Measurements from ENCODE around the gene MPC1. TPM values are rescaled to one million over a fixed set of nuclear protein-coding genes. Genes with fewer than 3 reads are reported as not detected.
A peak's percentile ranks its signal among the peaks of the same experiment; 100 is the strongest.

MPC1 gene
- total RNA-seq, 4 donors from 2014 or later, result 31.9 to 54.0 (median 42.5) TPM

- H3K27me3 ChIP-seq, result no peaks in the 10 kb centered on the region
- TF ChIP-seq POLR2AphosphoS5 (IDR thresholded peaks at IDR 0.05) (no peak), CTCF (IDR thresholded peaks at IDR 0.05) (no peak), POLR2A (IDR thresholded peaks at IDR 0.05) (no peak), EP300 (IDR thresholded peaks at IDR 0.05) (no peak)
- H3K36me3 ChIP-seq, result peaks cover 7% of the 10 kb centered on the region
- peaks cover 37% of the 10 kb centered on the region for H3K4me1 ChIP-seq
- H3K4me3 ChIP-seq, result peak overlapping the region; percentile 87
- no peaks in the 10 kb centered on the region for H3K9me3 ChIP-seq
- 0% methylated on average over 11 of the region's 16 CpGs for WGBS
- DNase-seq (ENCODE audit: low spot score in 2 of 2), result no peak
- peak overlapping the region; percentile 93 for H3K27ac ChIP-seq
These were observed 40.8 kb downstream of the MPC1 start for GRCh38 chr6:166341977-166342348.

- no peak overlapping the region for H3K27ac ChIP-seq
- peaks cover 12% of the 10 kb centered on the region for H3K36me3 ChIP-seq
- no peak for DNase-seq (ENCODE audit: low spot score in 2 of 2)
- H3K27me3 ChIP-seq, result no peaks in the 10 kb centered on the region
- H3K4me3 ChIP-seq, result peak overlapping the region; percentile 87
- TF ChIP-seq POLR2A (IDR thresholded peaks at IDR 0.05) (no peak), POLR2AphosphoS5 (IDR thresholded peaks at IDR 0.05) (no peak)
- peaks cover 37% of the 10 kb centered on the region for H3K4me1 ChIP-seq
- WGBS, result 39% methylated on average over 7 of the region's 7 CpGs
- H3K9me3 ChIP-seq, result no peaks in the 10 kb centered on the region
These were observed 41.3 kb downstream of the MPC1 start for GRCh38 chr6:166341464-166341863.

GRCh38 chr6:166338854-166339253 lies 43.9 kb downstream of the MPC1 start:
- Histone ChIP-seq H3K36me3 (peaks cover 29% of the 10 kb centered on the region), H3K27me3 (no peaks in the 10 kb centered on the region), H3K27ac (no peak overlapping the region), H3K4me1 (peaks cover 37% of the 10 kb centered on the region), H3K4me3 (no peak overlapping the region), H3K9me3 (no peaks in the 10 kb centered on the region)
- TF ChIP-seq POLR2A (IDR thresholded peaks at IDR 0.05) (no peak), POLR2AphosphoS5 (IDR thresholded peaks at IDR 0.05) (no peak), EP300 (IDR thresholded peaks at IDR 0.05) (no peak), CTCF (IDR thresholded peaks at IDR 0.05) (no peak)
- no peak for DNase-seq (ENCODE audit: low spot score in 2 of 2)
- WGBS, result 95% methylated on average over 9 of the region's 9 CpGs

- peaks cover 26% of the 10 kb centered on the region for H3K4me1 ChIP-seq
These were observed 45.9 kb downstream of the MPC1 start for GRCh38 chr6:166336847-166337246.

GRCh38 chr6:166335378-166336302 lies 47.1 kb downstream of the MPC1 start:
- TF ChIP-seq CTCF (IDR thresholded peaks at IDR 0.05) (no peak), POLR2A (IDR thresholded peaks at IDR 0.05) (no peak), POLR2AphosphoS5 (IDR thresholded peaks at IDR 0.05) (no peak), EP300 (IDR thresholded peaks at IDR 0.05) (no peak)
- no peak for DNase-seq (ENCODE audit: low spot score in 2 of 2)
- peaks cover 29% of the 10 kb centered on the region for H3K36me3 ChIP-seq
- H3K27ac ChIP-seq, result no peak overlapping the region
- no peaks in the 10 kb centered on the region for H3K9me3 ChIP-seq
- 77% methylated on average over 11 of the region's 11 CpGs for WGBS
- peaks cover 14% of the 10 kb centered on the region for H3K4me1 ChIP-seq
- H3K27me3 ChIP-seq, result no peaks in the 10 kb centered on the region
- H3K4me3 ChIP-seq, result no peak overlapping the region

More at GRCh38 chr6:166336847-166337246, 45.9 kb downstream of the MPC1 start:
- no peak overlapping the region for H3K27ac ChIP-seq
- no peak for TF ChIP-seq POLR2AphosphoS5 (IDR thresholded peaks at IDR 0.05)
- no peak for TF ChIP-seq EP300 (IDR thresholded peaks at IDR 0.05)
- no peak for TF ChIP-seq POLR2A (IDR thresholded peaks at IDR 0.05)
- TF ChIP-seq CTCF (IDR thresholded peaks at IDR 0.05), result no peak
- no peak overlapping the region for H3K4me3 ChIP-seq
- H3K36me3 ChIP-seq, result peaks cover 29% of the 10 kb centered on the region
- DNase-seq (ENCODE audit: low spot score in 2 of 2), result no peak
- WGBS, result 88% methylated on average over 2 of the region's 3 CpGs
- H3K9me3 ChIP-seq, result no peaks in the 10 kb centered on the region
- no peaks in the 10 kb centered on the region for H3K27me3 ChIP-seq
